Loucy (cell line): ENCODE data around the gene PPP1R14B.

Experiments used
- EZH2phosphoT487 ChIP-seq: fragments of 200-600 bp; IDR thresholded peaks from 2 replicates; pipeline ENCODE4 v1.6.1; 2018; ENCODE audit warnings: antibody characterized with exemption, mild to moderate bottlenecking, moderate library complexity, borderline replicate concordance
- TF ChIP-seq, protein P1 (sequence below): fragments of 200-600 bp; sonication (generic); conservative IDR thresholded peaks from 2 replicates; pipeline ENCODE4 v1.5.1; 2014; ENCODE audit warnings: mild to moderate bottlenecking, antibody characterized with exemption, low read length

DNA sequence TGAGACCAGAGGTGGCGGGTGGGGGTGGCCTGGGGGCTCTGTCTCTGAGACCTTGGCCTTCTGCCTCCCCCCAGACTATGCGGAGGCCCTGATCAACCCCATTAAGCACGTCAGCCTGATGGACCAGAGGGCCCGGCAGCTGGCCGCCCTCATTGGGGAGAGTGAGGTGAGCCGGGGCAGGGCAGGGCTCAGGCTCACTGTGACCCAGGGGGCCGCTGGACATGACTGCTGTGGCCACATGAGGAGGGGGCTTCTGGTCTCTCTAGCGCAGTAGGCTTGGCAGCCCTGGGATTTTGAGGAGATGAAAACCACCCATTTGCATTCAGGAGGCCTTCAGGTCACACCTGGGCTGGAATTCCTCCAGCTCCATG is 17.2 kb upstream of the PPP1R14B start:
- TF ChIP-seq, protein P1, sequence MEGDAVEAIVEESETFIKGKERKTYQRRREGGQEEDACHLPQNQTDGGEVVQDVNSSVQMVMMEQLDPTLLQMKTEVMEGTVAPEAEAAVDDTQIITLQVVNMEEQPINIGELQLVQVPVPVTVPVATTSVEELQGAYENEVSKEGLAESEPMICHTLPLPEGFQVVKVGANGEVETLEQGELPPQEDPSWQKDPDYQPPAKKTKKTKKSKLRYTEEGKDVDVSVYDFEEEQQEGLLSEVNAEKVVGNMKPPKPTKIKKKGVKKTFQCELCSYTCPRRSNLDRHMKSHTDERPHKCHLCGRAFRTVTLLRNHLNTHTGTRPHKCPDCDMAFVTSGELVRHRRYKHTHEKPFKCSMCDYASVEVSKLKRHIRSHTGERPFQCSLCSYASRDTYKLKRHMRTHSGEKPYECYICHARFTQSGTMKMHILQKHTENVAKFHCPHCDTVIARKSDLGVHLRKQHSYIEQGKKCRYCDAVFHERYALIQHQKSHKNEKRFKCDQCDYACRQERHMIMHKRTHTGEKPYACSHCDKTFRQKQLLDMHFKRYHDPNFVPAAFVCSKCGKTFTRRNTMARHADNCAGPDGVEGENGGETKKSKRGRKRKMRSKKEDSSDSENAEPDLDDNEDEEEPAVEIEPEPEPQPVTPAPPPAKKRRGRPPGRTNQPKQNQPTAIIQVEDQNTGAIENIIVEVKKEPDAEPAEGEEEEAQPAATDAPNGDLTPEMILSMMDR, result no peak
- TF ChIP-seq EZH2phosphoT487, result no peak
